K562 (cell line): ENCODE results near the gene SKIC2.
"Not testable (repeated sequence)": the region's sequence is repeated elsewhere in the genome, so short reads cannot be mapped to it uniquely, and the experiment has no call there.

ENCODE experiments used
- BACH1 ChIP-seq: fragments of 200-800 bp; sonication (Bioruptor generic); IDR thresholded peaks from 2 replicates; pipeline ENCODE4 v1.6.1; 2016; ENCODE audit warnings: missing genetic modification characterization, missing compliant biosample characterization
- GABPA ChIP-seq: fragments of 200-800 bp; sonication (Bioruptor generic); conservative IDR thresholded peaks from 2 replicates; pipeline ENCODE4 v1.6.1; 2016; ENCODE audit warnings: low read depth, missing genetic modification characterization, missing compliant biosample characterization
- LEF1 ChIP-seq: fragments of 450-650 bp; IDR thresholded peaks from 2 replicates; pipeline ENCODE4 v1.6.1; 2016; ENCODE audit warnings: mild to moderate bottlenecking
- NR1H2 ChIP-seq: sonication (generic); formaldehyde crosslinking; IDR thresholded peaks from 2 replicates; pipeline ENCODE4 v1.4.0; 2020; ENCODE audit warnings: mild to moderate bottlenecking, missing genetic modification reagents
- TRIM24 ChIP-seq, 2 experiments: fragments of 450-650 bp; IDR thresholded peaks; 2 replicates each; pipeline ENCODE4 v1.6.1; 2016
- ZNF511 ChIP-seq: sonication (generic); formaldehyde crosslinking; IDR thresholded peaks from 2 replicates; pipeline ENCODE4 v1.8.0; 2022; ENCODE audit warnings: mild to moderate bottlenecking, missing genetic modification reagents
- ZNF592 ChIP-seq: fragments of 450-650 bp; IDR thresholded peaks from 2 replicates; pipeline ENCODE4 v1.6.1; 2017; ENCODE audit warnings: antibody characterized with exemption, mild to moderate bottlenecking
- ZNF644 ChIP-seq: fragments of 200-800 bp; sonication (Bioruptor generic); IDR thresholded peaks from 2 replicates; pipeline ENCODE4 v1.6.1; 2016; ENCODE audit warnings: low read depth, missing genetic modification characterization, missing compliant biosample characterization
- TF ChIP-seq, protein P1 (sequence below), 3 experiments: IDR thresholded peaks in 2 of 3; conservative IDR thresholded peaks in 1 of 3; 2 replicates each; pipeline ENCODE4 v1.5.1; 2011 to 2012; ENCODE audit warnings: low read length in 3 of 3, mild to moderate bottlenecking in 3 of 3, control low read depth in 2 of 3, improper control_type of control experiment in 1 of 3, inconsistent platforms in 1 of 3, low read depth in 1 of 3, mixed read lengths in 1 of 3, moderate library complexity in 1 of 3; ENCODE audit not compliant: insufficient read depth in 2 of 3

GRCh38 chr6:31976065-31976464, 17.1 kb downstream of the SKIC2 start:
- TF ChIP-seq, protein P1, sequence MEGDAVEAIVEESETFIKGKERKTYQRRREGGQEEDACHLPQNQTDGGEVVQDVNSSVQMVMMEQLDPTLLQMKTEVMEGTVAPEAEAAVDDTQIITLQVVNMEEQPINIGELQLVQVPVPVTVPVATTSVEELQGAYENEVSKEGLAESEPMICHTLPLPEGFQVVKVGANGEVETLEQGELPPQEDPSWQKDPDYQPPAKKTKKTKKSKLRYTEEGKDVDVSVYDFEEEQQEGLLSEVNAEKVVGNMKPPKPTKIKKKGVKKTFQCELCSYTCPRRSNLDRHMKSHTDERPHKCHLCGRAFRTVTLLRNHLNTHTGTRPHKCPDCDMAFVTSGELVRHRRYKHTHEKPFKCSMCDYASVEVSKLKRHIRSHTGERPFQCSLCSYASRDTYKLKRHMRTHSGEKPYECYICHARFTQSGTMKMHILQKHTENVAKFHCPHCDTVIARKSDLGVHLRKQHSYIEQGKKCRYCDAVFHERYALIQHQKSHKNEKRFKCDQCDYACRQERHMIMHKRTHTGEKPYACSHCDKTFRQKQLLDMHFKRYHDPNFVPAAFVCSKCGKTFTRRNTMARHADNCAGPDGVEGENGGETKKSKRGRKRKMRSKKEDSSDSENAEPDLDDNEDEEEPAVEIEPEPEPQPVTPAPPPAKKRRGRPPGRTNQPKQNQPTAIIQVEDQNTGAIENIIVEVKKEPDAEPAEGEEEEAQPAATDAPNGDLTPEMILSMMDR (IDR thresholded peaks at IDR 0.05 in 2 of 3, conservative IDR thresholded peaks at IDR 0.05 in 1 of 3; ENCODE audit: insufficient read depth in 2 of 3, low read depth in 1 of 3, low read length in 3 of 3): not testable (repeated sequence)
- not testable (repeated sequence) for TF ChIP-seq TRIM24 (IDR thresholded peaks at IDR 0.05); ZNF592; ZNF511 (CRISPR knock-in tag); LEF1; BACH1; ZNF644 (tag); NR1H2 (CRISPR knock-in tag); GABPA (tag)
